H1 (cell line): ENCODE data around the gene CGNL1. TPM values are rescaled to one million over a fixed set of nuclear protein-coding genes. Genes with fewer than 3 reads are reported as not detected.

ENCODE experiments used
- CTCF ChIA-PET: fragments of 300-600 bp; sonication (Branson Sonifier 250); formaldehyde crosslinking; loops from one replicate; lab custom pipeline; 2021; ENCODE audit not compliant: partially characterized antibody; lab: Charles Lee
- POLR2A ChIA-PET: fragments of 300-600 bp; sonication (Branson Sonifier 250); formaldehyde crosslinking; loops from one replicate; lab custom pipeline; 2021; ENCODE audit warnings: inconsistent platforms; ENCODE audit not compliant: partially characterized antibody; lab: Charles Lee
- DNase-seq, 2 experiments: peaks; one replicate each; pipeline versions ENCODE4 v3.0.0 to v3.0.0-alpha.2; 2010 to 2022; ENCODE audit warnings: low spot score in 2 of 2, low read depth in 1 of 2, mixed read lengths in 1 of 2
- FAIRE-seq: peaks from 2 replicates; lab custom pipeline; 2011; peaks lifted over from hg19 to GRCh38; lab: Jason Lieb, UNC
- H2AFZ ChIP-seq: 2 replicates; pipeline ENCODE4 v1.8.1; 2012; ENCODE audit warnings: low read length, inconsistent platforms
- H2AK5ac ChIP-seq: 2 replicates; pipeline ENCODE4 v1.6.1; 2013; ENCODE audit warnings: low read depth, low read length
- H2BK120ac ChIP-seq: replicated peaks from 2 replicates; pipeline ENCODE3; 2013; ENCODE audit warnings: low read depth, low read length, inconsistent platforms
- H2BK12ac ChIP-seq: 2 replicates; pipeline ENCODE4 v1.6.1; 2013; ENCODE audit warnings: low read depth, low read length
- H2BK15ac ChIP-seq: 2 replicates; pipeline ENCODE4 v1.6.1; 2013; ENCODE audit warnings: low read length
- H2BK20ac ChIP-seq: 2 replicates; pipeline ENCODE4 v1.6.1; 2013; ENCODE audit warnings: low read length
- H2BK5ac ChIP-seq: 2 replicates; pipeline ENCODE4 v1.6.1; 2013; ENCODE audit warnings: low read depth, low read length
- H3K14ac ChIP-seq: 2 replicates; pipeline ENCODE4 v1.6.1; 2013; ENCODE audit warnings: inconsistent platforms; ENCODE audit not compliant: insufficient read length
- H3K18ac ChIP-seq: 2 replicates; pipeline ENCODE4 v1.6.1; 2013; ENCODE audit warnings: low read length; ENCODE audit errors: extremely low read depth
- H3K23ac ChIP-seq: 2 replicates; pipeline ENCODE4 v1.6.1; 2013; ENCODE audit warnings: inconsistent platforms; ENCODE audit not compliant: insufficient read length
- H3K23me2 ChIP-seq: 2 replicates; pipeline ENCODE4 v1.6.1; 2013; ENCODE audit warnings: low read depth, low read length
- H3K27ac ChIP-seq: 2 replicates; pipeline ENCODE4 v1.6.1; 2011; ENCODE audit warnings: low read depth, low read length, inconsistent platforms
- H3K27me3 ChIP-seq, 4 experiments: replicated peaks in 1 of 4; 1 replicate in 1 of 4; 2 replicates in 3 of 4; pipeline versions ENCODE4 v1.6.1 to v1.8.1; 2011 to 2013; ENCODE audit warnings: low read length in 3 of 4, mild to moderate bottlenecking in 3 of 4, inconsistent platforms in 2 of 4, mixed read lengths in 2 of 4, moderate library complexity in 1 of 4; ENCODE audit not compliant: control insufficient read depth in 3 of 4, insufficient read depth in 3 of 4; ENCODE audit errors: extremely low read depth in 1 of 4
- H3K36me3 ChIP-seq, 4 experiments: 2 replicates each; pipeline versions ENCODE4 v1.6.1 to v1.8.1; 2011 to 2013; ENCODE audit warnings: mild to moderate bottlenecking in 4 of 4, low read length in 3 of 4, moderate library complexity in 2 of 4, control low read depth in 1 of 4, inconsistent platforms in 1 of 4; ENCODE audit not compliant: insufficient read depth in 4 of 4, control insufficient read depth in 2 of 4
- H3K4ac ChIP-seq: replicated peaks from 2 replicates; pipeline ENCODE3; 2013; ENCODE audit warnings: low read length, low read depth, mixed read lengths, inconsistent platforms; ENCODE audit not compliant: insufficient read length
- H3K4me1 ChIP-seq, 4 experiments: replicated peaks in 1 of 4; 1 replicate in 1 of 4; 2 replicates in 3 of 4; pipeline versions ENCODE4 v1.6.1 to v1.8.1; 2011 to 2013; ENCODE audit warnings: low read length in 3 of 4, inconsistent platforms in 2 of 4, mixed read lengths in 1 of 4; ENCODE audit not compliant: insufficient read depth in 4 of 4, control insufficient read depth in 3 of 4
- H3K4me2 ChIP-seq, 2 experiments: 2 replicates each; pipeline versions ENCODE4 v1.6.1 to v1.8.1; 2011 to 2013; ENCODE audit warnings: low read depth in 2 of 2, low read length in 2 of 2, control low read depth in 1 of 2, inconsistent platforms in 1 of 2, mild to moderate bottlenecking in 1 of 2; ENCODE audit not compliant: insufficient read depth in 1 of 2
- H3K4me3 ChIP-seq, 4 experiments: fragments of 200-600, 300-600 bp in 1 of 4; sonication (generic), shearing (Covaris generic), sonication (Bioruptor Twin) in 1 of 4; 2 replicates each; pipeline versions ENCODE4 v1.5.1 to v1.8.1; 2011 to 2016; ENCODE audit warnings: low read length in 4 of 4, low read depth in 3 of 4, control low read depth in 2 of 4, inconsistent platforms in 2 of 4, mild to moderate bottlenecking in 2 of 4, mixed read lengths in 1 of 4, moderate library complexity in 1 of 4; ENCODE audit not compliant: insufficient read depth in 2 of 4; ENCODE audit errors: extremely low read depth in 1 of 4
- H3K56ac ChIP-seq: replicated peaks from 2 replicates; pipeline ENCODE3; 2013; ENCODE audit warnings: low read depth, mild to moderate bottlenecking, mixed read lengths, low read length, inconsistent platforms; ENCODE audit not compliant: insufficient read length
- H3K79me1 ChIP-seq: 2 replicates; pipeline ENCODE4 v1.6.1; 2013; ENCODE audit warnings: low read depth, low read length, control low read depth
- H3K79me2 ChIP-seq, 2 experiments: 2 replicates each; pipeline versions ENCODE4 v1.6.1 to v1.8.1; 2012 to 2013; ENCODE audit warnings: low read length in 2 of 2, mild to moderate bottlenecking in 2 of 2, inconsistent platforms in 1 of 2; ENCODE audit not compliant: insufficient read depth in 2 of 2, control insufficient read depth in 1 of 2
- H3K9ac ChIP-seq, 4 experiments: replicated peaks in 1 of 4; 1 replicate in 1 of 4; 2 replicates in 3 of 4; pipeline versions ENCODE4 v1.6.1 to v1.8.1; 2011 to 2013; ENCODE audit warnings: low read depth in 3 of 4, low read length in 3 of 4, control low read depth in 2 of 4, mild to moderate bottlenecking in 2 of 4, moderate library complexity in 2 of 4, inconsistent platforms in 1 of 4; ENCODE audit errors: extremely low read depth in 1 of 4
- H3K9me3 ChIP-seq, 2 experiments: 2 replicates each; pipeline versions ENCODE4 v1.6.1 to v1.8.1; 2012 to 2013; ENCODE audit warnings: mild to moderate bottlenecking in 2 of 2, moderate library complexity in 2 of 2, control low read depth in 1 of 2, inconsistent platforms in 1 of 2, low read depth in 1 of 2, low read length in 1 of 2, mixed read lengths in 1 of 2; ENCODE audit not compliant: insufficient read depth in 2 of 2
- H4K20me1 ChIP-seq, 2 experiments: replicated peaks in 1 of 2; 2 replicates each; pipeline versions ENCODE3 to v1.8.1; 2011 to 2013; ENCODE audit warnings: inconsistent platforms in 2 of 2, low read length in 2 of 2, mild to moderate bottlenecking in 1 of 2; ENCODE audit not compliant: insufficient read depth in 2 of 2, control insufficient read depth in 1 of 2
- H4K5ac ChIP-seq: 2 replicates; pipeline ENCODE4 v1.6.1; 2013; ENCODE audit warnings: low read length, low read depth, mixed read lengths, inconsistent platforms; ENCODE audit not compliant: insufficient read length
- H4K8ac ChIP-seq: 2 replicates; pipeline ENCODE4 v1.8.0; 2013; ENCODE audit warnings: mild to moderate bottlenecking, moderate library complexity, low read length, inconsistent platforms; ENCODE audit not compliant: insufficient read depth; ENCODE audit errors: extremely low read depth
- H4K91ac ChIP-seq: replicated peaks from 2 replicates; pipeline ENCODE3; 2013; ENCODE audit warnings: low read length, mixed read lengths, inconsistent platforms; ENCODE audit not compliant: insufficient read length
- CBX8 ChIP-seq: fragments of 300-800, 300-1000 bp; sonication (generic); IDR thresholded peaks from 2 replicates; pipeline ENCODE4 v1.7.1; 2016; ENCODE audit warnings: low read depth, low read length, borderline replicate concordance
- EP300 ChIP-seq, 2 experiments: IDR thresholded peaks; 1 replicate in 1 of 2; 2 replicates in 1 of 2; pipeline ENCODE4 v1.6.1; 2011 to 2012; ENCODE audit warnings: low read depth in 2 of 2, low read length in 2 of 2, mild to moderate bottlenecking in 2 of 2, borderline replicate concordance in 1 of 2, inconsistent platforms in 1 of 2, moderate library complexity in 1 of 2
- EZH2 ChIP-seq: fragments of 200-600 bp; sonication (generic); IDR thresholded peaks from 2 replicates; pipeline ENCODE4 v1.7.1; 2012; ENCODE audit warnings: low read depth, mild to moderate bottlenecking, moderate library complexity, low read length, inconsistent platforms; ENCODE audit not compliant: severe bottlenecking
- JUN ChIP-seq: IDR thresholded peaks from 2 replicates; pipeline ENCODE4 v1.6.1; 2011; ENCODE audit warnings: low read depth, mild to moderate bottlenecking, improper control_type of control experiment, low read length
- MAX ChIP-seq: IDR thresholded peaks from 2 replicates; pipeline ENCODE4 v1.6.1; 2012; ENCODE audit warnings: inconsistent platforms
- POU5F1 ChIP-seq: IDR thresholded peaks from 2 replicates; pipeline ENCODE4 v1.6.1; 2011; ENCODE audit warnings: low read depth, mild to moderate bottlenecking, low read length, moderate library complexity
- SIN3A ChIP-seq, 2 experiments: IDR thresholded peaks in 1 of 2; conservative IDR thresholded peaks in 1 of 2; 2 replicates each; pipeline ENCODE4 v1.6.1; 2011 to 2012; ENCODE audit warnings: low read length in 2 of 2, improper control_type of control experiment in 1 of 2, low read depth in 1 of 2, mild to moderate bottlenecking in 1 of 2
- USF2 ChIP-seq: IDR thresholded peaks from 2 replicates; pipeline ENCODE4 v1.6.1; 2011; ENCODE audit warnings: low read length, improper control_type of control experiment
- WGBS, 2 experiments: shearing (Covaris generic) in 1 of 2; methylation state at CpG; one replicate each; pipeline versions ENCODE4 v1.1.6 to v1.1.7; 2013 to 2015; ENCODE audit warnings: low lambda C conversion rate in 2 of 2, mixed read lengths in 2 of 2, inconsistent platforms in 1 of 2, low coverage in 1 of 2, missing lambda C conversion rate in 1 of 2; ENCODE audit not compliant: insufficient replicate concordance in 2 of 2, insufficient coverage in 1 of 2, insufficient read length in 1 of 2; ENCODE audit errors: extremely low coverage in 1 of 2, missing lambda C conversion rate in 1 of 2; 5-methylcytosine and 5-hydroxymethylcytosine counted together
- polyA plus RNA-seq, 7 experiments: library from polyadenylated mRNA; depleted of rRNA in 3 of 7; stranded (reverse) in 5 of 7; unstranded in 2 of 7; fragments of >200 nt in 5 of 7; fragments of 200-250 nt in 2 of 7; gene quantifications; 1 replicate in 5 of 7; 2 replicates in 1 of 7; 4 replicates in 1 of 7; pipeline versions ENCODE4 v1.2.1 to v1.2.3, GENCODE V29; 2011 to 2013; ENCODE audit warnings: missing spikeins in 2 of 7, mixed read lengths in 2 of 7
- total RNA-seq: library from RNA; stranded (reverse); fragmentation: NEBNext Ultra II Directional; extraction: Animal tissue kit (Norgen Biotek cat#: 25700); gene quantifications from 2 replicates; pipeline ENCODE4 v1.2.1, GENCODE V29; 2021

CGNL1 gene
- total and polyA plus RNA-seq, 2 of the 8 experiments (the other 6 are each of a cell fraction or from before 2014, with no cell fraction given), result 21.8 to 75.6 TPM

- no peak overlapping the region for H3K27ac ChIP-seq
- H4K91ac ChIP-seq, result no peak overlapping the region
- POLR2A ChIA-PET, result interaction anchor here (0.6 kb wide), 2 partner anchors 17 to 158 kb away, joined by 3 to 5 read pairs; partner anchors contain the start of gene POLR2M
- no peak overlapping the region for H3K56ac ChIP-seq
- TF ChIP-seq EZH2 (no peak), JUN (no peak), USF2 (no peak), SIN3A (conservative IDR thresholded peaks at IDR 0.05 in 1 of 2, IDR thresholded peaks at IDR 0.05 in 1 of 2; ENCODE audit: low read depth in 1 of 2, low read length in 2 of 2) (no peak), EP300 (IDR thresholded peaks at IDR 0.05; ENCODE audit: borderline replicate concordance in 1 of 2, low read depth in 2 of 2, low read length in 2 of 2) (no peak), MAX (no peak), CBX8 (no peak), POU5F1 (no peak)
- no peak overlapping the region for H2AK5ac ChIP-seq
- no peak overlapping the region for H2BK12ac ChIP-seq
- H3K14ac ChIP-seq, result no peak overlapping the region
- CTCF ChIA-PET, result interaction anchor here (0.6 to 9.9 kb wide), 9 partner anchors 7 to 94 kb away, joined by 3 to 108 read pairs (median 4); no protein-coding TSS in a partner anchor
- H3K23me2 ChIP-seq, result no peaks in the 10 kb centered on the region
- no peak overlapping the region for H3K4me2 ChIP-seq
- no peak overlapping the region for H2BK15ac ChIP-seq
- no peaks in the 10 kb centered on the region; the same call in 1 of the 2 replicates for H3K79me1 ChIP-seq
- H3K27me3 ChIP-seq, result no peaks in the 10 kb centered on the region
- WGBS, 2 experiments, result 91% methylated on average over 2 of the region's 2 CpGs; no CpG with 5 or more reads in 1 of the 2 experiments
- H3K9me3 ChIP-seq, result no peaks in the 10 kb centered on the region
- H3K36me3 ChIP-seq, result peaks cover 31 to 72% (median 45%) of the 10 kb centered on the region in 4 experiments
- H2AFZ ChIP-seq, result no peak overlapping the region
- no peak overlapping the region for H3K18ac ChIP-seq
- H3K4ac ChIP-seq, result no peak overlapping the region
- no peak for FAIRE-seq
- H2BK120ac ChIP-seq, result no peak overlapping the region
- no peak overlapping the region for H3K9ac ChIP-seq
- H2BK20ac ChIP-seq, result no peak overlapping the region
- H2BK5ac ChIP-seq, result no peak overlapping the region
- no peaks in the 10 kb centered on the region for H3K79me2 ChIP-seq
- no peak for DNase-seq
- H4K20me1 ChIP-seq, result no peaks in the 10 kb centered on the region
- H3K4me3 ChIP-seq, result no peak overlapping the region
- no peak overlapping the region for H3K23ac ChIP-seq
- H4K5ac ChIP-seq, result no peak overlapping the region
- H4K8ac ChIP-seq, result no peak overlapping the region
- H3K4me1 ChIP-seq, result peaks cover 0 to 9% (median 4%) of the 10 kb centered on the region in 4 experiments; a peak in 6 of 7 replicates
These were observed 172.0 kb downstream of the CGNL1 start for GRCh38 chr15:57548351-57548750.
